HG02840 (cell line): Measurements from ENCODE around the gene DBX2.
"Not testable (repeated sequence)": the region's sequence is repeated elsewhere in the genome, so short reads cannot be mapped to it uniquely, and the experiment has no call there.

Experiments
- ATAC-seq: cut with Tn5 transposase; IDR thresholded peaks from one replicate; pipeline ENCODE4 v1.9.1; 2021; ENCODE audit warnings: mild to moderate bottlenecking, moderate library complexity, moderate number of reproducible peaks; ENCODE audit not compliant: unreplicated experiment, low FRiP score

The DBX2 gene

DNA sequence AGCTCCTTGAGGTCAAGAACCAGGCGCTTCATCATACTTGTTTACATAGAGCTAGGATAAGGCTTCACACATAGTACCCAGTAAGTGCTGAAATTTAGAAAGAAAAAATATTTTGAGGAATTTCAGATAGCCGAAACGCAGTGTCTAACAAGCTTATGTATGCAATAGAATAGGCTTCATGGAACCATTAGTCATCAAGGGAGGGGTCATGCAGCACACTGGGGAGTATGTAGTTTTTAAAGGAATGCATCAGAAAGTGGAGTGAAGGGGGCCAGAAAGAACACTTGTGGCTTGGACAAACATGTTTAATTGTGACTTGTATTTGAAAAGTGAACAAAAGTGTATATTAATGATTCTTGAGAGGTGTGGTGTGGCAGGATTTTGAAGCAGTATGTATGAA is 38.1 kb downstream of the DBX2 start:
- no peak for ATAC-seq

- no peak for ATAC-seq
These were observed 40.8 kb downstream of the DBX2 start for GRCh38 chr12:45010059-45010458.

DNA sequence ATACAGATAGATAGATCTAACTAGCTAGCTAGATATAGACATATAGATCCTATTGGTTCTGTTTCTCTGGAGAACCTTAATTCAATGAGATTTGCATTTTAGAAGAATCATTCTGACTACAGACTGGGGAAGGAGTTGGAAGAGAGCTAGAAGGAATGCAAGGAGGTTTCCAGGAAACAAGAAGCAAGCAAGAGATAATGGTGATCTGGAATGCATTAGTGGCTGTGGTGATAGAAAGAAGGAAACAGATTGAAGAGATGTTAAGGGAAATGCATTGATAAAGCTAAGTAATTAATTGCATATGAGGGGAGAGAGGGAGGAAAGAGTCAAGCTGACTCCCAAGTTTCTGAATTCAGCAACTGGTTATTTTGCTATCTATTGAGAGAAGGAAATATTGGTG is 42.7 kb downstream of the DBX2 start:
- no peak for ATAC-seq

GRCh38 chr12:44999355-44999754 is 51.5 kb downstream of the DBX2 start:
- no peak for ATAC-seq

DNA sequence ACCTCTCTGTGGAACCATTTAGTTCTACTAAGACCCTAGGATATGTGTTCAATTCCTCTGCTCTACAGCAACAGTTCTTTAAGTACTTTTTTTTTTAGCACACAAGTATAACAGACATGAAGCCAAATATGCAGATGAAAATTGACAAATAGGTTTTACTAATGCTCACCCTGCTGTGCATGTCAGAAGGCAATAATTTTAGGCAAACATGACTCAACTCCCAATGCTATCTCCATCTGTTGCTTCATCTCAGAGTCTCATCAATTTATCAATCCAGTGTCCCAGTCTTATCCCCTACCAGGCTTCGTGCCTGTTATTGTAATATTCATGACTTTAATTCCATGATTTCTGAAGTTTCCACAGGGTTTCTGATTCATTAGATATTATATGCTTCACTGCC is 57.7 kb downstream of the DBX2 start:
- ATAC-seq, result no peak

GRCh38 chr12:44984863-44985262 is 66.0 kb downstream of the DBX2 start:
- not testable (repeated sequence) for ATAC-seq

DNA sequence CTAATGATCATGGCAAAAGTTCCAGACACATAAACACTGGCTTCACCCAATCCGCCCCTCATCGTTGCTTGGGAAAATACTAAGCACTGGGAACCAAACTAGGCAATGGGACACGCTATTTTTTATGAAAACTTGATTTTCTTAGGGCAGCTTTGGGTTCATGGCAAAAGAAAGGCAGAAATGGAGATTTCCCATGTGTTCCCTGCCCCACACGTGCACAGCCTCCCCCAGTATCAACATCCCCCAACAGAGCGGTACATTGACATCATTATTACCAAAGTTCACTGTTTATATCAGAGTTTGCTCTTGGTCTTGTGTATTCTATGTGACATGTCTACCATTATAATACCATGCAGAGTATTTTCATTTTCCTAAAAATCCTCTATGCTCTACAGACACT is 71.0 kb downstream of the DBX2 start:
- no peak for ATAC-seq

GRCh38 chr12:44976246-44976645 is 74.7 kb downstream of the DBX2 start:
- no peak for ATAC-seq

DNA sequence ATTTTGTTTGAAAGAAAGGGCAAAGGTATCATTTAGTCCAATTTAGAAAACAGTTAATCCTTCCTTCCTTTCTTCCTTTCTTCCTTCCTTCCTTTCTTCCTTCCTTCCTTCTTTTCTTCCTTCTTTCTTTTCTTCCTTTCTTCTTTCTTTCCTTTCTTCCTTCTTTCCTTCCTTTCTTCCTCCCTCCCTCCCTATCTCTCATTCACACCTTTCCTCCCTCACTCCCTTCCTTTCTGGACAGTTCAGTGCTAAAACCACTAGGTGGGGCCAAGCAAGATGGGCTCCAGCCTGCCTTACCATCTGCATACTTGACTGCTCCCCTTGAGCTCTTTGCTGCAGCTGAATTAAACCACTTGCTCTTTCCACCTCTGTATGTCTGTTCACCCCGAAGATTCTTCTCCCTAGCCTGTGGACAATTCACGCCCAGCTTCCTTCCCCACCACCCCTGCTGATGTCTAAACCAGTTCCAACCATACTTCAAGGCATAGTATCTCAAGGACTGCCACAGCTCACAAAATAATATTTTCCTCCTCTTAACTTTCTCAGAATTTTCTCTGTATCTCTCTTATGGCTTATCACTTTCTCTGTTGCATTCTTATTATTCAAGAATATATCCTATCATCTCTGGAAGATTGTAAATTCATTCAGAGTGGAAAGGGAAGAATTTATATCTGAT is 78.0 kb downstream of the DBX2 start:
- no peak for ATAC-seq

DNA sequence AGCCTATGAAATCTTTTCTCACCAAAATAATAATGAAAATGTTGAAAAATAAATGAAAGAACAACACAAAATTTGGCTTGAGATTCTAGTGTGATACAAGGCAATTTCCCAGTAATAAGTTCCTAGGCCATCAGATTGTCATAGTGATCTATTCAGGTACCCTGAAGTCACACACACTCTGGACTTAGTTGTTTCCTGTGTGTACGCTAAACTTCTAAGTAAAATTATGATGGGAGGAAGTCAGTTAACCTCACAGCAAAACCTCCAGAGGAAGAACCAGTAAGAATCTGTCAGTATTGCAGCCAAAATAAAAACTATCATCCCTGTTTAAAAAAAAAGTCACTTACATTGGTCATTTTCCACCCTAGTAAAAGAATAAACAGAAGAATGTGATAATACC is 81.9 kb downstream of the DBX2 start:
- no peak for ATAC-seq
